ENCODE results near the gene CACNA1H.

CACNA1H gene

DNA sequence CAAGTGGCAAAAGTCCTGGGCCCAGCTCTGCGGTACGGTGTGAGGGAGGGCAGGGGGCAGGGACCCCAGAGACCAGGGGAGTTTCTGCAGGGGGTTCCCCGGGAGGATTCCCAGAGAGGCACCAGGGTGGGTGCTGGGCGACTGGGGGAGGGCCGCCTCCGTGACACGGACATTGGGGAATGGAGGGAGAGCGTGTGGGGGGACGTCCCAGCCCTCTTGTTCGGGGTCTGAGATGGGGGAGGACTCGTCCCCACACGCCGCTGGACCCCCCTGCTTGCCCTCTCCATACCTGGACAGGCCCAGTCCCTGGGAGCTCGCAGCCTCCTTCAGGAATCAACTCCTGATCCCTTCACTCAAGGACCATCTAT is 30.5 kb upstream of the CACNA1H start:
- DNase-seq (ENCODE audit: low read depth): no peak

DNA sequence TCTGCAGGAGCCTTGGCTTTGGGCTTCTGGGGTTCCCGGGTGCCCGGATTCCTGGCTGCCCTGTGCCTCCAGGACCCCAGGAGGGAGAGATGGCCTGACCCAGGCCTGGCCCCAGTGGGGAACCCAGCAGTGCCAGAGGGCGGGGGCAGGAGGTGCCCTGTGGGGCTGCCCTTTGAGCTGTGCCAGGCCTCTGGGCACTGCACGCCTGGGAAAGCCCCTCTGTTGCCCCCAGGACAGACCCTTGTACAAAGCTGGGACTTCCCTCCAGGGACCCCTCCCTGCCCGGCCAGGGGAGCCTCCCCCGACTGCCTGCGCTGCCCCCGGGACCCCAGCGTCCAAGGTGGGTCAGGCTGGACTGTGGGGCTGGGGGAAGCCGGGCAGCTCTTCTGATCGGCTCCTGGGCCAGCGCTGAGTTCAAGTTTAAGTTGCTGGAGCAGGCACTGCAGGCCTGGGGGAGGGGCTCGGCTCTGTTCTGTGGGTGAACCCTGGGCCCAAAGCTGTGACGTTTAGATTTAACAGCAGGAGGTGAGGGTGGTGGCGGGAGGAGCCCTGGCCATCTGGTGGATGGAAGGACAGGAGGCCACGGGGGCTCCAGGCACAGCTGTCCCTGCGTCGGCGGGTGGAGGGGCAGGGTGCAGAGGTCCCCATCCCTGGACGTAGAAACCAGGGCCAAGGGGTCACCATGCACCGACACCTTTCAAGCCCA is 29.2 kb upstream of the CACNA1H start:
- DNase-seq (ENCODE audit: low read depth): no peak

DNA sequence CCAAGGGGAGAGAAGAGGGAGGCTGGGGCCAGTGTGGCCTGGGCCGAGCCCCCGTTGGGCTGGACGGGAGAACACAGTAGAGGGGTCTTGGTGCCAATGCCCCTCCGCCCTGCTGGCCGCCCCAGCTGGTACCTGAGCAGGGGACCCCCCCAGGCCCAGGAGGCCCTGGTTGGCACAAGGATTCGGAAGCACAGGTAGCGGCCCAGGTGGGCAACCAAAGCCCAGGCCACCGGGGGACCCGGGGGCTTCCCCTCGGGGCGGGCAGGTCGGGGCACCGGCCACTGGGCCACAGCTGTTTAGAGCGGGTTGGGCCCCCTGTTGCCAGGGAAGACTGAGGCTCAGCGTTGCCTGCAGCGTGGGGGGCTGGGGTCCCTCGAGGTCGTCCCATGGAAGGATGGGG is 28.6 kb upstream of the CACNA1H start:
- no peak for DNase-seq (ENCODE audit: low read depth)

DNA sequence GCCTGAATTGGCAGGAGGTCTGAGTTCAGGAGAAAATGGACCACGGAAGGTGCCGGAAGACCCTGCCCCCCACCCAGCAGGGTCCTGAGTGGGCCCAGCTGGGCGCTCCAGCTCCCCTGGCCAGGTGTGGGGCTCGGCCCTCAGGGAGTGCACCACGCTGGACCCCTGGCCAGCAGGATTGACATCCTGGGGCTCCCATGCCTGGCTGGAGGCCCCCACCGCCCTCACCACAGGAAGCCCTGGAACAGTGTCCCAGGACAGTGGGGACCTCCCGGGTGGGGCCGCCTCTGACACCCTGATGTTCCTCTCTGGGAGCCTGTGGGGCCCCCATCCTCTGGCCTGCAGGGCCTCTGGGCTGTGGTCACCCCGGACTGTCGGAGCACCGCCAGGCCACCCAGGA is 28.1 kb upstream of the CACNA1H start:
- DNase-seq (ENCODE audit: low read depth): no peak

DNA sequence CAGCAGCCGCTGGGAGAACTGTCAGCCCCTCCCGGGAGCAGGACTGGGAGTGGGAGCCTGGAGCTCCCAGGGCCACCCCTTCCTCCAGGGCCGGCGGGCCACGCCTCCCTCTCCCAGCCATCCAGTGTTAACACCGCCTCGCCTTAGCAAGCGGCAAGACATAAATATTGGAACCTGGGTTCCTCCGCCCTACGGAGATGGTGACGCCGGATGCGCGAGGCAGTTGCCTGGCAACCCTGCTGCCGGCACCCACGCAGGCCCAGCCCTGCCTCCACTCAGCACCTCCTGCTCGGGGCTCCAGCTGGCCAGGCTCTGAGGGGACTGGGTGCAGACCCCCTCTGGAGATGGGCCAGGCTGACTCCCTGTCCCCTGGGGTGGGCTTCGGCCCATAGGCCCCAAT is 27.4 kb upstream of the CACNA1H start:
- no peak for DNase-seq (ENCODE audit: low read depth)

DNA sequence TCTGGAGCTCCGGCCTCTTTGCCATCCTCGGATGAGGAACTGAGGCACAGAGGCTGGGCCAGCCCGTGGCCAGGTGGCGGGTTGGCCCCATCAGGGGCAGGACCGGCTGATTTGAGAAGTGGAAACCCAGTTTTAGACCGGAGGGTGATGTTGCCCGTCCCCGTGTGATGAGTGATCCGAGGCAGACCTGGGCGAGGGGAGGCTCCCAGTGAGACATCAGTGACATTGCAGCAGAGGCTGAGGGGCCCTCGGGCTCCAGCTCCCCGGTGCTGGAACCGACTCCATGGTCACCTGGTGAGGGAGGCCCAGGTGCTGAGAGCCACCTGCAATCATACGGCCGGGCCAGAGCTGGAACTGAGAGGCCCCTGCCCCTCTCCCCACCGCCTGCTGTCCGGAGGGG is 26.9 kb upstream of the CACNA1H start:
- no peak for DNase-seq (ENCODE audit: low read depth)

DNA sequence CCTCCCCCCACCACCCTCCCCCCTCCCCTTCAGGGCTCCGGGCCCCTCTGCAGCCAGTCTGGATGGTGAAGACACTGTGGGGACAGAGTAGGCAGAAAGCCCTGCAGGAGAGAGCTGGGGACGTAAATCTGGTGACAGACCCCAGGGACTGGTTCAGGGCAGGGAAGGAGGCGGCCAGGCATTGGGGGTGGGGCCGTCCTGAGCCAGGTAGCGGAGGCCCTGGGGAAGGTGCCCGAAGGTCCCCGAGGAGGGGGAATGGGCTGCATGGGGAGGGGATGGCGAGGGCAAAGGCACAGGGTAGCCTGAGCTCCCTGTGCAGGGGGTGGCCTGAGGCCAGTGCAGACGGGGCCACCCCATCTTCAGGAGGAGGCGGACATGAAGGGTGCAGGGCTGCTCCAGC is 26.3 kb upstream of the CACNA1H start:
- DNase-seq (ENCODE audit: low read depth): no peak

DNA sequence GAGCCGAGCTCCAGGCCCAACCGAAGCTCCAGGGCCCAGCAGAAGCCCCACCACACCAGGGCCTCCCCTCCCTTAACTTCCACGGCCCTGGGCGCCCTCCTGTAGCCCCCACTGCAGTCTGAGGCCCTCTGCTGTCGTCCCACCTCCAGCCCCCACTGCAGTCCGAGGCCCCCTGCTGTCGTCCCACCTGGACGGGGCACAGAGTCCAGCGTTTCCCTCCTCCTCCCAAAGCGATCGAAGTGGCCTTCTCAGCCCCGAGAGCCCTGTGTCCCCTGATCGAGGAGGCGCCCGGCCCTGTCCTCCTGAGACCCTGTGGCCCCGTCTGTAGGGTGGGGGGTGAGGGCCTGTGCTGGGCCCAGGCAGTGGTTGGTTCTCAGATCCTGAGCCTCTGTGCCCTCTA is 25.8 kb upstream of the CACNA1H start:
- no peak for DNase-seq (ENCODE audit: low read depth)

DNA sequence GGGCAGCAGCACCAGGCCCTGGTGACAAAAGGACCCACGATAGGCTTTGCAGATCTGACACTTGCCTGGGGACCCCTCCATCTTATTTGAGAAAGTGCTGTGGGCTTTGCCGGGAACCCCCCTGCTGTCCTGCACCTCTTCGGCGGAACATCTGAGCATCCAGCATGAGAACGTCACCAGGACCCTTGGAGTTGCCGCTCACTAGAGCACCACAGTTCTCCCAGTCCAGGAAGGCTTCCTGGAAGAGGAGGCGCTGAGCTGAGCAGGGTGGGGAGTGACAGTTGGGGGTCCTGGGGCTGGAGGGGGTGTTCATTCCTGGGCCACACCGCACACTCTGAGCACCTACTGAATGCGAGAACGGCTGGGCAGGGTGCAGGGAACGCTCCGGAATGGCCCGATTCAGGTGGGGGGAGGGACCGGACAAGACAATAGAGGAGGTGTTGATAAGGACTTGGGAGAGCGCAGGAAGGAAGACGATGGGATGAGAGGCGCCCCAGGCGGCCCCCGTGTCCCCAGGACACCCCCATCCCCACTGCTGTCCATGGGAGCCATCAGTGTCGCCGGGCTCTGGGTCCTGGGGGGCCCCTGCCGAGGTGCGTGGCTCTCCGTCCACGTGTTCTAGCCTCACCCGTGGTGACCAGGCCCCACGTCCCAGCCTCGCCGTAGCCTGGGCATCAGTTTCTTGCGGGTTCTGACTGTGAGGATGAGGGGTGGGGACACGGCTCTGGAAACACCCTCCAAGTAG is 24.8 kb upstream of the CACNA1H start:
- DNase-seq (ENCODE audit: low read depth): no peak

DNA sequence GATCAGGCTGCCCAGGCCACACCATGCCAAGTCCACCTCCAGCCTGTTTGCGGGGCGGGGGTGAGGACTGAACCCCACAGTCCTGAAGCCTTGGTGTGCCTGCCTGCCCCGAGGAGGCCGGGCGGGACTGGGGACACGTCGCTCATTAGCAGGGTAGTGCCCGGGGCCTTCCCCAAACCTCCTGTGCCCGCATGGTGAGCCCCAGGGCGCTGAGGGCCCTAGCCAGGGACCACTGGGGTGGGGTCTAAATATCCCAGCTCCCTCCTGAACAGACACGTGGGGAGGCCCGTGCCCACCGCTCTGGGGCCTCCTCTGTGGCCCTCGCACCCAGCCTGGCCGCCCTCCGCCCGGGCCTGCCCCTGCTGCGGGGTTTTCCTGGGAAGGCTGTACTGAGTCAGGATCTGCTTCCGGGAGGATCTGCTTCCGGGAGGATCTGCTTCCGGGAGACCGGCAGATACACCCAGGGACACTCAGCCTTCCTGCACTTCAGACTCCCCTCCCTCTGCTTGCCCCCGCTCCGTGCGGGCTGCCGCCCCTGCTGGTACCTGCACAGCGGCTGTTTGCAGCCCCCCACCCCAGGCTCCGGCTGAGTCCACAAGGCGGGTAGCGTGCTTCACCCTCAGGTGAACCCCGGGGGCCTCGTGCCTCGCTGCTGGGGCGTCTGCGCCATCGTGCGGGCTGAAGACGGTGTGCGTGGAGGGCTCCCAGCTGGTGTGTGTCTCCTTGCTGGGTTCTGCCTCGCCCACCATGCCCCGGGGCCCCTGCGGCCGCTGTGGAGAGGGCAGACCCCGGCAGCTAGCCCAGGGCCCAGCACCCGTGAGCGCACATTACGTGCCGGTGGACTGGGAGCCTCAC is 23.6 kb upstream of the CACNA1H start:
- DNase-seq (ENCODE audit: low read depth): no peak

DNA sequence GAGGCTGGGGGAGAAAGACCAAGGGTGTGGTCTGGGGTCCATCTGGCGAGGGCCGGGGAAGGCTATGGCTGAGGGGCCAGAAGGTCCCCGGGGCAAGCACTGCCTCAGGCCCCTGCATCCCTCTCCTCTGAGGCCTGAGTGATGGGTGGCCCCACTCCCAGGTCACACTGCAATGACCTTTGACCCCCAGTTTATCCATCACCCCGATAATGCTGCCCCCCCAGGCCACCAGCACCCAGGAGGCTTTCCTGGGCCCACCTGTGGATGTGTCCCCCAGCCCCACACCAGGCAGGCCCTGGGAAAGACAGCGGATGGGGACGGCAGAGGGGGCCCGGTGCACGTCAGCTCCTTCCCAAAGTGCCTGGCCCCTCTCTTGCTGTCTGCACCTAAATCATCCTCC is 22.5 kb upstream of the CACNA1H start:
- DNase-seq (ENCODE audit: low read depth): no peak

DNA sequence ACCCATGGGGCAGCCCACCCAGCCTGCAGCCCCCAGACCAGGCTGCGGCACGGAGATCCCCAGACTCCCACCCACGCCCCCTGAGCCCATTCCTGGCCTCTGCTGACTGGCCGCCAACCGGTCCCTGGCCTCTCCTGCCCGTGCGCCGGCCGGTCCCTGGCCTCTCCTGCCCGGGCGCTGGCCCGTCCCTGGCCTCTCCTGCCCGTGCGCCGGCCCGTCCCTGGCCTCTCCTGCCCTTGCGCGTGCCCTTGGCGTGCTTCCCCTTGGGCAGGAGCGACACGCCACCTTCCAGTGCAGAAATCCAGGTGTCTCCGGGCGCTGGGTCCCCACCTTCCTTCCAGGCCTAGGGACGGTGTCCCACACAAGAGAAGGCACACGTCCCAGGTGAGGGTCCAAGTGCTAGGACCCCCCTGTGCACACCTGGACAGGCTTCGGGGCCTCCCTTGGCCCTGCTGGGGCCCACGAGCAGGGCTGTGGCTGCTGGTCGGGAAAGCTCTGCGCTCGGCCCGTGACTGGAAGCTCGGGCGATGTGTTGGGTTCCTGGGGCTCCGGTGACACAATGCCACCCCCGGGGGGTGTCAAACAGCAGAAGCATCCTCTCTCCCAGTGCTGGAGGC is 21.4 kb upstream of the CACNA1H start:
- no peak for DNase-seq (ENCODE audit: low read depth)

DNA sequence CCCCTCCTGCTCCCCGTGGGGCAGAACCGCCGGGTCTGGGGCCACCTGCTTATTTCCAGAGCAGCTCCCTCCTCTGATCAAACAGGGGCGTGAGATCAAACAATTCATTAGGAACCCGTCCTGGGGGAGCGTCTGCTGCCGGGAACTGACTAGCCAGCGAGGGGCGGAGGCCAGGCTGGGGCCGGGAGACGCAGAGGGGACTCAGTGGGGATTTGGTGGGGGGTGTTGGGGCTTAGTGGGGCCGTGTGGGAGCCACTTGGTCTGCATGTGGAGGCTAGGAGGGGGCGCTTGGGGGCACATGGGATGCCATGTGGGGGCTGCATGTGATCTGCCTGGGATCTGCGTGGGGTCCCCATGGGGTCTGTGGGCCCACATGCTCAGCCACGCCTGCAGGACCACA is 20.5 kb upstream of the CACNA1H start:
- no peak for DNase-seq (ENCODE audit: low read depth)

DNA sequence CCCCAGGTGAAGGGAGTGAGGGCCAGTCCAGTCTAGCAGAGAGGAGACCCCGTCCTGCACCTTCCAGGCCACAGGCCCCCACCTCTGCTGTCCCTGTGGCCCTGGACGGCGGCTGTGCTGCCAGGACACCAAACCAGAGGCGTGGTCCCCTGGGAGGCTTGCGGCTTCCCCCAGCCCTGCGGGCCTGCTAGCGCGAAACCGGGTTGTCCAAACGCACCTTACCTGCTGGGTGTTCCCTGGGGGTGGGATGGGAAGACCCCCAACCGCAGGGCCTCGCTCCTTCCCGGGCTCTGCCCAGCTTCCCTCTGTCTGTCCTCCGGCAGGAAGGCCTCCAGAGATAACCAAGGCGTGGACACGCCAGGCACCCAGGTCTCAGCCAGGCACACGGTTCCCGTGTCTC is 19.6 kb upstream of the CACNA1H start:
- DNase-seq (ENCODE audit: low read depth): no peak

DNA sequence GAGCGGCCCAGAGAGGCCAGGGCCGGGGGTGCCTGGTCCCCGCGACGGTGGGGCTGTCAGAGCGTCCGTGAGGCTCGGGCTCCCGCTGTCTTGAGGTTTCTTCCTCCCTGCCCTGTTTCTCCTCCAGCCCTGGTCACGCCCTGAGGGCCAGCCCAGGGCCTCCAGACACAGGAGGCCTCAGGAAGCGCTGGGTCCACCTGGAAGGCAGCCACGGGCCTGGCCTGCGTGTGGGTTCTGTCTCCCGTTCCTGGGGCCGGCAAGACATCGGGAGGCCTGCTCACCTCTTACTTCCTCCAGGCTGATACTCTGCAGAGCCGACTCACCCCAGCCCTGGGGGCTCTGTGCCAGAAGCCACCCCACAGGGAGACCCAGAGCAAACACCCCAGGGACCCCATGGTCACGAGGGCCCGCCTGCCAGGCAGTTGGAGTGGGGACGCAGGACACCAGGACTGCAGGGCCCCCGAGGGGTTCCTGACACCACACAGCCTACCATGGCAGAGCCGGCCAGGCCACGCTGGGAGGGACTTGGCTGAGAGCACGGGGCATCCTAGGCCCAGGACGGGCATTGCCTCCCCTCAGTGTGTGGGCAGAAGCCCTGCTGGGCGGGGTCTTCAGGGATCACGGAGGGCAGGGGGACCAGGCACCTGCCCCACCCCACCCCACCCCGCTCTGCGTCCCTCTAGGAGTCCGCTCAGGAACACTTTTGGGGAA is 18.9 kb upstream of the CACNA1H start:
- no peak for DNase-seq (ENCODE audit: low read depth)

DNA sequence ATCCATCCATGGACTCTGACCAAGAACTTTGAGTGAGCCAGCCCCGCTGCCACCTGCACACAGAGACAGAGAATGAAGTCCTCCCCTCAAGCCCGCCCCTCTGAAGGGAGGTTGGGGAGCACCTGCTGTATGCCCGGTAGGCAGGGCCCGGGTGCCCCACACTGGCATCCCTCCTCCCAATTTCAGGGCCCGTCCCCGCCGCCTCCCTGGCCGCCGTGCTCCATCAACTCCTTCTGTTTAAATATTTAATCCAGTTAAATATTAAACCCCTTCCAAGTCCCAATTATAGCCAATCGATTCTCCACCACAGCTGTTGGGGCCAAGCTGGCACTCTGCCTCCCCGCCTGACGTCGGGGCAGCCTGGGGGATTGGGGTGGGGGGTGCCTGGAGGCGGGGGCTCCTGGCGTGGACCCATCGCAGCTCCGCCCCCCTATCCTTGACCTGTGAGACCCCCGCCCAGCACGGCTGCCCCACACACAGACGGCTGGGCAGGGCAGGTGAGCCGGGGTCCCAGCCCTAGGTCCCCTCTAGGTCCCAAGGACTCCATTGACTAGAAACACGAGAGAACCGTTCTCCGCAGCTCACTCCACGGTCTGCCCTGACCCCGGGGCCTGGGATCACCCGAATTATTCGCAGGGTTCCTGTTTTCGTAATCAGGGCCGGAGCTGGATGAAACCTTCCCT is 18.0 kb upstream of the CACNA1H start:
- no peak for DNase-seq (ENCODE audit: low read depth)

DNA sequence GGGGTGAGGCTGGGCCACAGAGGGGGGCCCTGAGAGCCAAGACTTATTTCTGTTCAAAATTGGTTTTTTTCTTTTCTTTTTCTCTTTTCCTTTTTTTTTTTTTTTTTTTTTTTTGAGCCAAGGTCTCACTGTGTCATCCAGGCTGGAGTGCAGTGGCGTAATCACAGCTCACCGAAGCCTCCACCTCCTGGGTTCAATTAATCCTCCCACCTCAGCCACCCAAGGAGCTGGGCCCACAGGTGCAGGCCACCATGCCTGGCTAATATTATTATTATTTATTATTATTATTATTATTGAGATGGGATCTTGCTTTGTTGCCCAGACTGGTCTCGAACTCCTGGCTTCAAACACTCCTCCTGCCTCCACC is 17.5 kb upstream of the CACNA1H start:
- DNase-seq (ENCODE audit: low read depth): no peak

DNA sequence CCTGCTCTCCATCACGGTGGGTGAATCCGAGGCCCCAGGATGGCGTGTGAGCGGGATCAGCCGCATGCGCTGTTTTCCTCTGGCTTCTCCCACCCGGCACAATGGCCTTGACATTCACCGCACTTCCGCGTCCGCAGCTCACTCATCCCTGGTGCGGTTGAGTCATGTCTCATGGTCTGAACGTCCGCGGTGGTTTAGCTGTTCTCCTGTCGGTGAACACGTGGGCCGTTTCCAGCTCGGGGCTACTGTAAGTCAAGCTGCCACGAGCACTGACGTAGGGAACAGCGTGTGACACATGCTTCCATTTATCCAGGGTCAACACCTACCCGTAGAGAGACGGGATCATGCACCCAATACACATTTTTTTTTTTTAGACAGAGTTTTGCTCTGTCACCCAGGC is 15.3 kb upstream of the CACNA1H start:
- DNase-seq (ENCODE audit: low read depth): no peak

DNA sequence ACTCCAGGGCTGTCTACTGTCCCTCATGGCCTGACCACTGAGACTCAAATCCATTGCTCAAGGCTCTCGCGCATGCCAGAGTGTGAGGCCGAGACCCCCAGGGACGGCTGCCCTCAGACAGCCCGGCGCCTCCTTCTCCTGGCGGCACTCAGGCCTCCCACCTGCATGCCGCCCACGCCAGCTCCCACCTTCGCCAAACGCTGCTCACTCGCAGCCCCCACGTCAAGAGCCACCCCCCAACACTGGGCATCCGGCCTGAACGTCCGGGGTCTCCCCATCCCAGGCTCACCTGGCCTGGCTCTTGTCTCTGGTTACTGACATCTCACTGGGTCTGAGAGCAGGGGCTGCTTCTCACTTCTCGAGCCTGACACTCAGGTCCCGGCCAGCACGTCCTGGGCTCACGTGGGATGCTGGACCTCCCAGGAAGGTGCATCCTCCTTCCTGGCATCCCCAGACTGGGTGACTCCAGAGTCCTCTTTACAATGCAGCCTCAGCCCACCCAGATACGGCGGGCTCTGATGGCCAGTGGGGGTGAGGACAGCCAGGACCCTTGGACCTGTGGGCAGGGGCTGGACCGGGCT is 12.2 kb upstream of the CACNA1H start:
- DNase-seq (ENCODE audit: low read depth): no peak

DNA sequence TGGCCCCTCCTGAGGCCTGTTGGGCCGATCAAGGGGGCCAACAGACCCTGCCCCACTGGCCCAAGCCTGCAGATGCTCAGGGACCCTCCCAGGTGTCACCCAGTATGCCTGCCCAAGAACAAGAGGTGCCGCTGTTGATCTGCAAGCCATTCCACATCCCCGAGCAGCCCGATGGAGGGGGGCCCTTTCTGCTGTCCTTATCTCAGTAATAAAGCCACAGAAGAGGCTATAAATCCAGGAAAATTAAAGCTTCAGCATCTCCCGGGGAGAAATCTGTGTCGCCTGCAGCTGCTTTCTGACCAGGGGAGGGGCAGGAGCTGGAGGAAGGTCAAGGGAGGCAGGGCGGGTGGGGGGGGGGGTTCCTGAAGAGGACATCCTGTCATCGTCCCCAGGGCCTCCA is 11.7 kb upstream of the CACNA1H start:
- DNase-seq (ENCODE audit: low read depth): no peak

DNA sequence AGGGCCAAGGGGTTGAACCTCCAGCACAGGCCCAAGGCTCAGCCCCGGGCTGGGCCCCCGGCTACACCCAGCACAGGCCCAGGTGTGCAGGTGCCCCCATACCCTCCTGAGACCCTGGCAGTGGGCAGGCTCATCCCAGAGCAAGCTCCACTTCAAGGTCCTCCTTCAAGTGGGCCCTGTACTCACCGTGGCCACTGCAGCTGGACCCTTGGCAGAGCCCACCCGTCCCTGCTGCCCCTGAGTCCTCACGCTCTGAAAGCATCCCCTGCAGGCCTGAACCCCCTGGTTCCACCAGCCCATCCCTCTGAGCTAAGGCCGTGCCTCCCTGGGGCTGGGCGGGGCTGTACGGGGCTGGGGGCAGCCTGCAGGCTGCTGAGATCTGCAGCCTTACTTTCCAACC is 11.2 kb upstream of the CACNA1H start:
- no peak for DNase-seq (ENCODE audit: low read depth)

Measured in stimulated activated CD8-positive, alpha-beta memory T cell treated with anti-CD3 and anti-CD28 coated beads, Interleukin-15, amount 100 ng/mL, for 1 hour (primary cell).